GM12801 (cell line): Measurements from ENCODE around the gene GALNT5.
A peak's percentile ranks its signal among the peaks of the same experiment; 100 is the strongest.

Experiments used
- CTCF ChIP-seq: IDR thresholded peaks from one replicate; pipeline ENCODE4 v1.5.1; 2011; ENCODE audit warnings: control low read depth; ENCODE audit not compliant: insufficient read length; ENCODE audit errors: extremely low read depth

GALNT5 gene

DNA sequence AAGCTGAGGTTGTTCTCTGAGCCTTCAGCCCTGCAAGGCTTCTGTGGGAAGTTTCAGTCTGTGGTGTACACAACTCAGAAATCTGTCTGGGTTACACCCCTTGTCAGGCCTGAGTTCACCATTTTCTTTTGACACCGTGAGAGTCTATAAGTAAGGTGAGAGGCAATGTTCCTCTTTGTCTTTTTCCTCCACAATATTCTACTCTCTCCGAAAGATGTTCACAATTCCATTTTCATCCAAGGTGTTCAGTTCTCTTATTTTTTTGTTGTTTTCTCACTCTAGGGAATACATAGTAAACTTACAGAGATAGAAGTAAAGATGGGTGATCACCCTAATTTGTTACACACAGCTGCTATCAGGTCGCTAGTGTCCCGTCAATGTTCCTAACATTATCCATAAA, 64.9 kb downstream of the GALNT5 start:
- TF ChIP-seq CTCF, result no peak

DNA sequence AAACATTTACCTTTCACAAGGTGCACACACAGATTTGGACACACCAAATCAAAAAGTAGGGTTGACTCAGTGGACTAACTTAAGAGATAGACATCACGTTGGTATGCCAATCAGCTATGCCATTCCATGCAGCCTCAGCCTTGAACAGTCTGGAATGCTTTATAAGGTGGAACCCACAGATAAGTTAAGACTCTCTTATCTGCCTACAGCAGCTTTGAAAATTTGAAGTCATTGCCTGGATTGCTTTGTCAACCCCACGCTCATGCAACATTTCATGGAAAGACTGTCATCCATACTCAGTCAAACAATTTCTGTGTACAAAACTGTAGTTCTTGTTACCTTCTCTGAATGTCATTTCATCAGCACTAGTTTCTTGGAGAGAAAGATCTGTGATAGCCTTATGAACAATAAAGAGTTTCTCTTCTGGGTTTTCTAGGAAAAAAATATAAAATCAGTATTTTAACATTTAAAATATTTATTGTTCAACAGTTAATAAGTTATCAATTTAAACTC, 66.9 kb downstream of the GALNT5 start:
- no peak for TF ChIP-seq CTCF

- TF ChIP-seq CTCF, result no peak
These were observed 68.3 kb downstream of the GALNT5 start, which contains the start of gene ERMN for GRCh38 chr2:157325786-157326185. Gene ERMN (minus strand): TSS chr2:157325824. CDS start chr2:157325642, 182 bp downstream.

DNA sequence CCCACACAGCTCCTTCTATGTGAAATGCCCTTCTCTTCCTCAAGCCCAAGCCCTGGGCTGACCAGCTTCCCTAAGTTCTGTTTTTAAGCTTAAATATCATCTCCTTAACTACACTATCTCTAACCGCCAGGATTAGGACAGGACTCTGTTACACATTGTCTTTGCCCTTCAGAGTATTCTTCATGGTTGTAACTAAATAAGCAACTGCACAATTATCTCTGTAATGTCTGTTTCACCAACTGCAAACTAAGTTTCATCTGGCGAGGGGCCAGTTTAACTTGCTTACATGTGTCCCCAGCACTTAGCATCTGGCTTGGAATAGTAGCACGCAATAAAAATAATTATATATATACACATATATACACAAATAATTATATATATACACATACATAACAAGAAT, 69.2 kb downstream of the GALNT5 start:
- no peak for TF ChIP-seq CTCF

DNA sequence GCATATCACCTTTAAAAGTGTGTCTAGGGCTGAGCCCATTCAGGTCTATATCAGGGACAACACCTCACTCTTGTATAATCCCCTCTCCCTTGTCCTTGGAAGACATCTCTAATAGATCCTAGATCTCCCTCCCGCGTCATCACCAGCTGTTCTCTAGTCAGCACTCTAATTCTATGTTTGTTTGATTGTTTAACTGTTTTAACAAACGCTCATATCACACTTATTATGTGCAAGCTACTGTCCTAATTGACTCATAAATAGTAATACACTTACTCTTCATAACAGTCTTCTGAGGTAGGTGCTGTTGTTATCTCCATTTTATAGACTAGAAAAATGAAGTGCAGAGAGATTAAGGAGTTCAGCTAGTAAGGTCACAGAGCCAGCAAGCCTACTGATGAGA, 69.7 kb downstream of the GALNT5 start:
- TF ChIP-seq CTCF, result no peak

DNA sequence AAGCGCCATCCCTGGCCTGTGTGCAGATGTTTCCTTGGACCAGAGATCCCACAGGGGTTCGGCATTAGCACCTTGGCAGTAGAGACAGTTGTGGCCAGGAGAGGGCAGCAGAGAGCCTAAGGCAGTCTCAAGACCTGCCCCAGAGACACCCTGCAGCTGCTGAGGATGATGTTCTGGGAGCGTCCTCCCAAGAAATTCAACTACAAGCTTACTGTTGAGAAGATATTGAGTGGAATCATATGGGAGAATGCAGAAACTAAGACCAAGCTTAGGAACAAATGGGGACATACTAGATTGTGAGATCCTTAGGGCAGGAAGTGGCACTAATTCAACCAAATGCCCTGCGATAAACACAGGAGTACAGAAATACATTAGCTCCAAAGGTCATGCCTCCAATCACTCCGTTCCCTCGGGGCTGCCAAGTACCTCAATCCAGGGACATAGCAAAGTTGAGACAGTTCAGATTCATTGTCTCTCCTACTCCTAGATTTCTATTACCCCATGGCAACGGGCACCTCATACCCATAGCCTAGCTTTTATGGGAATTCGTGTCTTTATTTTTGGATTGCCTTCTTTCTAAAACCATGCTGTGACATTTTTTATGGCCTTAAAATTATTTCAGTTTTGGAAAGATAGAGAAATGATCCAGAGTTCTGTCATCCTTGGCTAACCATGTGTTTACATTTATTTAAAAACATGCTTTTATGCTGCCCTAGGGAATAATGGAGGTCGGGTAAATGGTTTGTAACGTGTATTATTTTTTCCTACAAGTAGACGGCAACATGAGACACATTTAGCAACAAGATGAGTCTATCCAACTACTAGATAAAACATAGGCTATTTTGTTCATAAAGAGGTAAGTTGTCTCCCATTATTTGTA, 70.4 kb downstream of the GALNT5 start:
- TF ChIP-seq CTCF, result peak; percentile 92

DNA sequence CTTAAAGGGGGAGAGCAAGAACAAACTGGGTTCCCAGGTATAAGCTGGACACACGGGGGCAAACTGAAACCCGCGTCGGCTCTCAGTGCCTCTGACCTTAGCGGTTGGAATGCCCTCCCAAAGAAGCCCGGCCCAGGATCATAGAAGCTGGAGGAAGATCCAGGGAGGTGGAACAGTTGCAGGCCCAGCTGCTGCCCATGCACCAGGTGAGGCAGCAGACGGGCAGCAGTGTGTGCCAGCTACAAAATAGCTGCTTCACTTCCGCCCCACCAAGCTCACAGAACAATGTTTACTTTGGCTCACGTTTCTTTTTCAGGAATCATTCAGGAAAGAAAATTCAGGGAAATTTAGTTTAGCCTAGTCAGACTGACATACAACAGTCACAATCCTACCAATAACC, 72.0 kb downstream of the GALNT5 start:
- no peak for TF ChIP-seq CTCF
